ENCODE data around the gene SOX13. TPM values are rescaled to one million over a fixed set of nuclear protein-coding genes. Genes with fewer than 3 reads are reported as not detected.
"Not testable (repeated sequence)": the region's sequence is repeated elsewhere in the genome, so short reads cannot be mapped to it uniquely, and the experiment has no call there.

Gene SOX13
- total and polyA plus RNA-seq, 9 donors = 12.0 to 43.0 (median 21.8) TPM

DNA sequence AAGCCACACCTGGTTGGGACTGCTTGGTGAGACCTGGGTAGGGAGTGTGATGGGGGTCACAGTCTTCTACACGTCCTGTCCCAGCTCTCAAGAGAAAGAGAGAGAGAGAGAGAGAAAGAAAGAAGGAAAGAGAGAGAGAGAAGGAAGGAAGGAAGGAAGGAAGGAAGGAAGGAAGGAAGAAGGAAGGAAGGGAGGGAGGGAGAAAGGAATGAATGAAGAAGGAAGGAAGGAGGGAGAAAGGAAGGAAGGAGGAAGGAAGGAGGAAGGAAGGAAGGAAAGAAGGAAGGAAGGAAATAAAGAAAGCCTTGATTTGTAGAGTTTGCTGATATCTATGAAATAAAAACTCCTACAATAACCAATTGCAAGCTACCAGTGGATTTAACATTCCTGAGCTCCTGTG, 28.5 kb upstream of the SOX13 start:
- no peak for DNase-seq
- intact Hi-C loops (cut with DNase I) = no loop called here
- WGBS, 3 donors = 28 to 46% (median 43%) methylated on average over 1 of the region's 1 CpG

DNA sequence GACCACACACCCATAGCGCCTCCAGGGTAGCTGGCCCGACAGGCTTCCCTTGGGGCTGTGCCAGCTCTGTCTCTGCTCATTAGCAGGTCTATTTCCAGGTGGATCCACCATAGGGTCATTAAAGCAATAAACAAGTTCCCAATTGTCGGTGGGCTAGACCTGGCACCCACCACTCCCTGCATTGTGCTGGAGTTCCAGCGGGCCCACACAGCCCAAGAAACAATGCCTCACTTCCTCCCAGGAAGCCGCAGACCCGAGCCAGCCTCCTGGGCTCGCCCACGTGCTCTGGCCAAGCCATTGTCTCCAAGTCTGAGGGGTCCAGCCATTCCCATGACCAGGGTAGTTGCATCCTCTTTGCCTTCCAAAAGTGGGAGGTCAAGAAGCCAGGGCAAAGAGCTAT, 27.5 kb upstream of the SOX13 start:
- Histone ChIP-seq H3K9me3 (no peaks in the 10 kb centered on the region), H3K4me1 (ENCODE audit: insufficient read depth) (no peaks in the 10 kb centered on the region), H3K27ac (no peak overlapping the region), H3K27me3 (no peaks in the 10 kb centered on the region), H3K36me3 (no peaks in the 10 kb centered on the region), H3K4me3 (no peak overlapping the region)
- DNase-seq = no peak
- TF ChIP-seq, protein P1, sequence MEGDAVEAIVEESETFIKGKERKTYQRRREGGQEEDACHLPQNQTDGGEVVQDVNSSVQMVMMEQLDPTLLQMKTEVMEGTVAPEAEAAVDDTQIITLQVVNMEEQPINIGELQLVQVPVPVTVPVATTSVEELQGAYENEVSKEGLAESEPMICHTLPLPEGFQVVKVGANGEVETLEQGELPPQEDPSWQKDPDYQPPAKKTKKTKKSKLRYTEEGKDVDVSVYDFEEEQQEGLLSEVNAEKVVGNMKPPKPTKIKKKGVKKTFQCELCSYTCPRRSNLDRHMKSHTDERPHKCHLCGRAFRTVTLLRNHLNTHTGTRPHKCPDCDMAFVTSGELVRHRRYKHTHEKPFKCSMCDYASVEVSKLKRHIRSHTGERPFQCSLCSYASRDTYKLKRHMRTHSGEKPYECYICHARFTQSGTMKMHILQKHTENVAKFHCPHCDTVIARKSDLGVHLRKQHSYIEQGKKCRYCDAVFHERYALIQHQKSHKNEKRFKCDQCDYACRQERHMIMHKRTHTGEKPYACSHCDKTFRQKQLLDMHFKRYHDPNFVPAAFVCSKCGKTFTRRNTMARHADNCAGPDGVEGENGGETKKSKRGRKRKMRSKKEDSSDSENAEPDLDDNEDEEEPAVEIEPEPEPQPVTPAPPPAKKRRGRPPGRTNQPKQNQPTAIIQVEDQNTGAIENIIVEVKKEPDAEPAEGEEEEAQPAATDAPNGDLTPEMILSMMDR (IDR thresholded peaks at IDR 0.05) = no peak
- TF ChIP-seq EP300 (IDR thresholded peaks at IDR 0.05) (no peak), POLR2A (IDR thresholded peaks at IDR 0.05) (no peak)
- intact Hi-C loops (cut with DNase I) = no loop called here
- WGBS, 3 donors = 72 to 80% (median 79%) methylated on average over 8 of the region's 8 CpGs

More for the DNA sequence above, 28.5 kb upstream of the SOX13 start:
- H3K4me1 ChIP-seq (ENCODE audit: insufficient read depth) = no peaks in the 10 kb centered on the region
- no peaks in the 10 kb centered on the region for H3K27me3 ChIP-seq
- H3K9me3 ChIP-seq = no peaks in the 10 kb centered on the region
- no peaks in the 10 kb centered on the region for H3K36me3 ChIP-seq
- no peak for TF ChIP-seq POLR2A (IDR thresholded peaks at IDR 0.05)
- TF ChIP-seq, protein P1 (IDR thresholded peaks at IDR 0.05) = no peak
- TF ChIP-seq EP300 (IDR thresholded peaks at IDR 0.05) = no peak
- H3K27ac ChIP-seq = no peak overlapping the region
- no peak overlapping the region for H3K4me3 ChIP-seq

DNA sequence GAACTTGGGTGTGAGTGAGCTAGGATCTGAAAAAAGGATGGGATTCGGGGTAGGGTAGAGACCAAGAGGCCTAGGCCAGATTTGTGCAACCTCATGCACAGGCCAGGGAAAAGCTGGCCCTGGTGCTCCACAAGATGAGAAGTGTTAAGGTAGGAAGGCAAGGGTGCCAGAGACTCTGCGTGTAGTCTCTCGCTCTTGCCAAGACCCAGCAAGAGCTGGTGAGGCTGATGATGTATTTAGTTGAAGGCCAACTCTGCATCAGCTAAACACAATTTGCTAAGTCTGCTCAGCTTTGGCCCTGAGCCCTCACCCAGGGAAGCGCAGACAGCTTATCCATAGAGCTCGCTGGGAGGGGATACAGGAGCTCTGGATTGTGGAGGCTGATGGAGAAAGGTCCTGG, 26.6 kb upstream of the SOX13 start:
- DNase-seq = no peak
- intact Hi-C loops (cut with DNase I) = no loop called here
- Histone ChIP-seq H3K36me3 (no peaks in the 10 kb centered on the region), H3K9me3 (no peaks in the 10 kb centered on the region), H3K27me3 (no peaks in the 10 kb centered on the region), H3K27ac (no peak overlapping the region), H3K4me3 (no peak overlapping the region), H3K4me1 (ENCODE audit: insufficient read depth) (no peaks in the 10 kb centered on the region)
- no peak for TF ChIP-seq EP300 (IDR thresholded peaks at IDR 0.05)
- no peak for TF ChIP-seq POLR2A (IDR thresholded peaks at IDR 0.05)
- TF ChIP-seq, protein P1 (IDR thresholded peaks at IDR 0.05) = no peak
- 90 to 94% (median 93%) methylated on average over 5 of the region's 5 CpGs for WGBS, 3 donors

DNA sequence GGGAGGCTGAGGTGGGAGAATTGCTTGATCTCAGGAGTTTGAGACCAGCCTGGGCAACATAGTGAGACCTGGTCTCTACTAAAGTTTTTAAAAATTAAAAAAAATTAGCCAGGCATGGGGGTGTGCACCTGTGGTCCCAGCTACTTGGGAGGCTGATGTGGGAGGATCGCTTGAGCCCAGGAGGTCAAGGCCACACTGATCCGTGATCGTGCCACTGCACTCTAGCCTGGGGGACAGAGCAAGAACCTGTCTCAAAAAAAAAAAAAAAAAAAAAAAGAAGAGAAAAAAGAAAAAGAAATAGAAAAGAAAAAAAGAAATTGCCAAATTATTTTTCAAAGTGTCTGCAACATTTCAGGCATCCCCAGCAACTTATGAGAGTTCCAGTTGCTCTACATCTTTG, 24.1 kb upstream of the SOX13 start:
- intact Hi-C loops (cut with DNase I); H3K27me3 ChIP-seq; H3K4me3 ChIP-seq; H3K9me3 ChIP-seq; H3K27ac ChIP-seq; DNase-seq; H3K36me3 ChIP-seq; H3K4me1 ChIP-seq (ENCODE audit: insufficient read depth): not testable (repeated sequence)
- WGBS, 3 donors = 46 to 67% (median 49%) methylated on average over 3 of the region's 3 CpGs

DNA sequence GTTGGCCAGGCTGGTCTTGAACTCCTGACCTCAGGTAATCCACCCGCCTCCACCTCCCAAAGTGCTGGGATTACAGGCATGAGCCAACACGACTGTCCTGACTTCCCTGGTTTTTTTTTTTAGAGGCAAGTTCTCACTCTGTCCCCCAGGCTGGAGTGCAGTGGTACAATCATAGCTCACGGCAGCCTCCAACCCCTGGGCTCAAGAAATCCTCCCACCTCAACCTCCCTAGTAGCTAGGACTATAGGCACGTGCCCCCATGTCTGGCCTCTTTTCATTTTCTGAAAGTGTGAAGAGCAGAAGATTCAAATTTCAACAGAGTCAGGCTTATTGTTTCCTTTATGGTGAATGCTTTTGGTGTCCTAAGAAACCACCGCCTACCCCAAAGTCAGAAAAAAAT, 21.7 kb upstream of the SOX13 start:
- no peak overlapping the region for H3K4me3 ChIP-seq
- no peak overlapping the region for H3K27ac ChIP-seq
- no peaks in the 10 kb centered on the region for H3K27me3 ChIP-seq
- DNase-seq = no peak
- intact Hi-C loops (cut with DNase I) = no loop called here
- no peaks in the 10 kb centered on the region for H3K4me1 ChIP-seq (ENCODE audit: insufficient read depth)
- H3K36me3 ChIP-seq = no peaks in the 10 kb centered on the region
- TF ChIP-seq EP300 (IDR thresholded peaks at IDR 0.05) (no peak), POLR2A (IDR thresholded peaks at IDR 0.05) (no peak)
- TF ChIP-seq, protein P1 (IDR thresholded peaks at IDR 0.05) = no peak
- WGBS, 3 donors = 66 to 75% (median 74%) methylated on average over 5 of the region's 5 CpGs
- no peaks in the 10 kb centered on the region for H3K9me3 ChIP-seq
